Activated CD4-positive, alpha-beta T cell treated with anti-CD3 and anti-CD28 coated beads, Interleukin-2, amount 10 ng/mL, durations not matched to agents 24 days and 14 days (primary cell): ENCODE data around the gene RUVBL2. TPM values are rescaled to one million over a fixed set of nuclear protein-coding genes. Genes with fewer than 3 reads are reported as not detected.
"Not testable (repeated sequence)": the region's sequence is repeated elsewhere in the genome, so short reads cannot be mapped to it uniquely, and the experiment has no call there.

Experiments used
- DNase-seq: peaks from one replicate; pipeline ENCODE4 v3.0.0; 2022
- H3K27ac Mint-ChIP-seq: one replicate; pipeline ENCODE4 v1.8.0; 2022; ENCODE audit warnings: mild to moderate bottlenecking, mixed read lengths
- H3K27me3 Mint-ChIP-seq: one replicate; pipeline ENCODE4 v1.8.0; 2022; ENCODE audit warnings: mixed read lengths
- H3K36me3 Mint-ChIP-seq: one replicate; pipeline ENCODE4 v1.8.0; 2022; ENCODE audit warnings: low read depth, mild to moderate bottlenecking, mixed read lengths
- H3K4me1 Mint-ChIP-seq: one replicate; pipeline ENCODE4 v1.8.0; 2021; ENCODE audit warnings: mixed read lengths
- H3K4me3 Mint-ChIP-seq: one replicate; pipeline ENCODE4 v1.8.0; 2022; ENCODE audit warnings: mild to moderate bottlenecking, moderate library complexity, mixed read lengths
- H3K9me3 Mint-ChIP-seq: one replicate; pipeline ENCODE4 v1.8.0; 2021; ENCODE audit warnings: mixed read lengths
- intact Hi-C: fragments of 100-400 bp; cut with micrococcal nuclease; formaldehyde crosslinking; loops from one replicate; pipeline ENCODE4 v1.15.1; 2023
- total RNA-seq: library from RNA; stranded (reverse); gene quantifications from 2 replicates; pipeline ENCODE4 v1.2.3, GENCODE V29; 2022

Gene RUVBL2
- total RNA-seq, 1 donor from 2014 or later, result 195 TPM

DNA sequence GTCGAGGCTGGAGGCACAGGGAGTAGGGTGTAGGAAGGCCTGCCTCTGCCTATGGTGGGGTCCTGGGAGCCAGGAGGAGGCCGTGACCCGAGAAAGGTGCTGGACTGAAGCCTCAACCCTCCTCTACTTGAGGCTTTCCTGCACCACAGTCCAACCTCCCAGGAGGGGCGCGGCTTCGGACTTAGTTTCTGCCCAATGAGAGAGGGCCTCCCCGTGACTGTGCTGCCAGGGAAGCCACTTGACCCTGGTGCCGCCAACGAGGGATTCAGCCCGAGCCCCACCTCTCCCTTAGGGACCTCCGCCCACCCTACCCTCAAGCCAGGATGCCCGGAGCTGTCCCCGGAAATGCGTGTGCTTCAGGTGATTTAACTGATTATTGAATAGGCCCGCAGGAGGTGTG lies 30.5 kb downstream of the RUVBL2 start, which contains the start of gene CGB3:
Gene CGB3 (minus strand): TSS at position 101 of the 400 bp plus-strand sequence. CDS start 362 bp downstream, outside the sequence.
- intact Hi-C loops, H3K36me3 Mint-ChIP-seq, H3K9me3 Mint-ChIP-seq, DNase-seq, H3K4me3 Mint-ChIP-seq, H3K27ac Mint-ChIP-seq: not testable (repeated sequence)
- H3K27me3 Mint-ChIP-seq, result peaks cover 20% of the 10 kb centered on the region
- H3K4me1 Mint-ChIP-seq, result peaks cover 11% of the 10 kb centered on the region

DNA sequence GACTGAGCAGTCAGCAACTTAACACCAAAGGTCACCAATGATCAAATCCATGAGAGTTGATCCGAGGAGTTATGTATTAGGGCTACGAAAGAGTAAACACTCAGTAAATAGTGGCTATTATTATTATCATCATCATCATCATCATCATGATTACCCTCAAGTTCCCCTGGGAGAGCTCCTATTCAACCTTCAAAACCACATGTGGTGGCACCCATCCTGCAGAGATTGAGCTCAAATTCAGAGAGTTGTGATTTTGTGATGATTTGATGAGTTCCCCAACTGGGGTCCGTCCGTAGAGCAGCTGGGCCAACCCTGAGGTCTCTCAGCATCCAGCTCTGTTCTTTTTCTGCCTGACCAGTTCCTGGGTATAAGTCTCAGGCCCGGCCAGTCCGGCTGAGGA lies 31.4 kb downstream of the RUVBL2 start:
- DNase-seq, intact Hi-C loops, H3K36me3 Mint-ChIP-seq, H3K4me1 Mint-ChIP-seq, H3K4me3 Mint-ChIP-seq, H3K27ac Mint-ChIP-seq, H3K9me3 Mint-ChIP-seq: not testable (repeated sequence)
- H3K27me3 Mint-ChIP-seq, result peaks cover 14% of the 10 kb centered on the region

DNA sequence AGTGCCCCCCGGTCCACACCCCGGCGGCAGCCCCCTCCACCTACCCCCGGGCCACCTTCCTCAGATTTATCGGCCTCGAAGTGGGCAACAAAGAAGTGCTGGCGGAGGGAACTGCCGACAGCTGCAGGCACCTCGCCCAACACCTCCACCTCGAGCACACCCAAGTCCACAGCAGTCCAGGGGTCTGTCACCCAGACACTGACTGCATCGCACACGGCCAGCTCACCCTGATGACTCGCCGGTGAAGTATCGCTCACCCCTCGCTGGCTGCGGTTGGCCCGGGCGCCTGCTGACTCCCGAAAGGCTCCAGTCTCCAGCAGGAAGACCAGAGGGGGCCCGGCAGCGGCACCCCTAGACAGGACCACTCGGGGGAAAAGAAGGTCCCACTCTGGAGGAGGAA lies 31.9 kb downstream of the RUVBL2 start:
- intact Hi-C loops, H3K4me1 Mint-ChIP-seq, H3K9me3 Mint-ChIP-seq, DNase-seq, H3K4me3 Mint-ChIP-seq, H3K36me3 Mint-ChIP-seq, H3K27ac Mint-ChIP-seq: not testable (repeated sequence)
- peaks cover 10% of the 10 kb centered on the region for H3K27me3 Mint-ChIP-seq

DNA sequence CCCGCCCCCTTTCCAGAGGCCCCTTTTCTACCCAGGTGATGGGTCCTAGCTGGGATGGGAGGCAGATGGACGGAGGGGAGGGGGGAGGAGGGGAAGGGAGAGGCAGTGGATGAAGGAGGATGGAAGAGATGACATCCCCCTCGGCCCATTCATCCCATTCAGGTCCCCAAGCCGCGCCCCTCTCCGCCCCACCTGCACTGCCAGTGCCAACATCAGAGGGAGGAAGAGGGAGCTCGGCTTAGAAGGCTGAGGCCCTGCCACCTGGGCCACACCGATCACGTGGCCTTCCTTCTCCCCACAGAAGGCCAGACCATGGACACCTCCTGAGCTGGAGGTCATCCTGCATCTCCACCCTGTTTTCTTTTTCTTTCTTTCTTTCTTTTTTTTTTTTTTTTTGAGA lies 35.0 kb downstream of the RUVBL2 start:
- H3K4me3 Mint-ChIP-seq, H3K27me3 Mint-ChIP-seq, H3K36me3 Mint-ChIP-seq, H3K27ac Mint-ChIP-seq, DNase-seq, intact Hi-C loops, H3K4me1 Mint-ChIP-seq, H3K9me3 Mint-ChIP-seq: not testable (repeated sequence)

DNA sequence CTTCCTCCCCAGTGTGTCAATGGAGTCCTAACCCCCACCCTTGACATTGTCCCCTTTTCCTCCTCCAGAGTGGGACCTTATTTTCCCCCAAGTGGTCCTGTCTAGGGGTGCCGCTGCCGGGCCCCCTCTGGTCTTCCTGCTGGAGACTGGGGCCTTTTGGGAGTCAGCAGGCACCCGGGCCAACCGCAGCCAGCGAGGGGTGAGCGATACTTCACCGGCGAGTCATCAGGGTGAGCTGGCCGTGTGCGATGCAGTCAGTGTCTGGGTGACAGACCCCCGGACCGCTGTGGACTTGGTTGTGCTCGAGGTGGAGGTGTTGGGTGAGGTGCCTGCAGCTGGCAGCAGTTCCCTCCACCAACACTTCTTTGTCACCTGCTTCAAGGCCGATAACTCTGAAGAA lies 36.1 kb downstream of the RUVBL2 start:
- DNase-seq, intact Hi-C loops, H3K4me1 Mint-ChIP-seq, H3K36me3 Mint-ChIP-seq, H3K27ac Mint-ChIP-seq, H3K9me3 Mint-ChIP-seq, H3K27me3 Mint-ChIP-seq, H3K4me3 Mint-ChIP-seq: not testable (repeated sequence)

DNA sequence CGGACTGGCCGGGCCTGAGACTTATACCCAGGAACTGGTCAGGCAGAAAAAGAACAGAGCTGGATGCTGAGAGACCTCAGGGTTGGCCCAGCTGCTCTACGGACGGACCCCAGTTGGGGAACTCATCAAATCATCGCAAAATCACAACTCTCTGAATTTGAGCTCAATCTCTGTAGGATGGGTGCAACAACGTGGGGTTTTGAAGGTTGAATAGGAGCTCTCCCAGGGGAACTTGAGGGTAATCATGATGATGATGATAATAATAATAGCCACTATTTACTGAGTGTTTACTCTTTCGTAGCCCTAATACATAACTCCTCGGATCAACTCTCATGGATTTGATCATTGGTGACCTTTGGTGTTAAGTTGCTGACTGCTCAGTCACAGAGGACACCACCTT lies 36.6 kb downstream of the RUVBL2 start:
- H3K27me3 Mint-ChIP-seq, intact Hi-C loops, H3K9me3 Mint-ChIP-seq, DNase-seq, H3K36me3 Mint-ChIP-seq, H3K4me3 Mint-ChIP-seq, H3K4me1 Mint-ChIP-seq, H3K27ac Mint-ChIP-seq: not testable (repeated sequence)

DNA sequence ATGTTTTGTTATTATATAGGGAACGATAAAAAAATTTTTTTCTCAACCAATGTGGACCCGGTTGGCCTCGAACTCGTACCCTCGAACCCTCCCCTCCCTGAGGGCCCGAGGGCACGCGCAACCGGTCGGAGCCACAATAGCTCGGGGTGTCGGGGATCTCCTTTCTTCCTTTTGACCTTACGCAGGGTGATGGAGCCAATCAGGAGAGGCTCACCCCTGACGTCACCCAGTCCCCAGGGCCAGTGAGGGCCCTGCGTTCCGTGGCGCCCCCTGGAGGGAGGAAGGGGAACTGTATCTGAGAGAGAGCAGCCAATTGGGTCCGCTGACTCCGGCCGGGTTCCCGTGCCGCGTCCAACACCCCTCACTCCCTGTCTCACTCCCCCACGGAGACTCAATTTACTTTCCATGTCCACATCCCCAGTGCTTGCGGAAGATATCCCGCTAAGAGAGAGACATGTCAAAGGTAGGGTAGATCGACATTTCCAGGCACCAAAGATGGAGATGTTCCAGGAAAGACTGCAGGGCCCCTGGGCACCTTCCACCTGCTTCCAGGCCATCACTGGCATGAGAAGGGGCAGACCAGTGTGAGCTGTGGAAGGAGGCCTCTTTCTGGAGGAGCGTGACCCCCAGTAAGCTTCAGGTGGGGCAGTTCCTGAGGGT lies 38.1 kb downstream of the RUVBL2 start, which contains the start of gene CGB2:
Gene CGB2 (plus strand): TSS at position 249 of the 660 bp plus-strand sequence. CDS start 206 bp downstream, at position 455.
- H3K9me3 Mint-ChIP-seq, intact Hi-C loops, H3K4me1 Mint-ChIP-seq, H3K27me3 Mint-ChIP-seq, H3K36me3 Mint-ChIP-seq: not testable (repeated sequence)
- H3K27ac Mint-ChIP-seq, result peak within 1 kb of the TSS; percentile 66
- DNase-seq, result peak; percentile 89
- peak within 1 kb of the TSS; percentile 29 for H3K4me3 Mint-ChIP-seq

DNA sequence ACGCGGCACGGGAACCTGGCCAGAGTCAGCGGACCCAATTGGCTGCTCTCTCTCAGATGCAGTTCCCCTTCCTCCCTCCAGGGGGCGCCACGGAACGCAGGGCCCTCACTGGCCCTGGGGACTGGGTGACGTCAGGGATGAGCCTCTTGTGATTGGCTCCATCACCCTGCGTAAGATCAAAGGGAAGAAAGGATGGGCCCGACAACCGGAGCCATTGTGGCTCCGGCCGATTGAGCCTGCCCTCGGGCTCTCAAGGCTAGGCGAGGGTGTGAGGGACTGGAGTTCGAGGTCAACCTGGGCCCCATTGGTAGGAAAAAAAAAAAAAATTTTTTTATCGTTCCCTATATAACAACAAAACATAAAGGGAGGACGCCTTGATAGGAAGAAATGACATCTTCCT lies 43.1 kb downstream of the RUVBL2 start, which contains the start of gene CGB1:
Gene CGB1 (minus strand): TSS at position 81 of the 400 bp plus-strand sequence. CDS start 184 bp downstream, outside the sequence.
- H3K36me3 Mint-ChIP-seq, intact Hi-C loops, H3K9me3 Mint-ChIP-seq, H3K4me3 Mint-ChIP-seq, H3K27me3 Mint-ChIP-seq, H3K27ac Mint-ChIP-seq, H3K4me1 Mint-ChIP-seq: not testable (repeated sequence)
- DNase-seq, result peak; percentile 85

DNA sequence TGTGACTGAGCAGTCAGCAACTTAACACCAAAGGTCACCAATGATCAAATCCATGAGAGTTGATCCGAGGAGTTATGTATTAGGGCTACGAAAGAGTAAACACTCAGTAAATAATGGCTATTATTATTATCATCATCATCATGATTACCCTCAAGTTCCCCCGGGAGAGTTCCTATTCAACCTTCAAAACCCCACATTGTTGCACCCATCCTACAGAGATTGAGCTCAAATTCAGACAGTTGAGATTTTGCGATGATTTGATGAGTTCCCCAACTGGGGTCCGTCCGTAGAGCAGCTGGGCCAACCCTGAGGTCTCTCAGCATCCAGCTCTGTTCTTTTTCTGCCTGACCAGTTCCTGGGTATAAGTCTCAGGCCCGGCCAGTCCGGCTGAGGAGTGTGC lies 44.4 kb downstream of the RUVBL2 start:
- DNase-seq, H3K27me3 Mint-ChIP-seq, H3K4me3 Mint-ChIP-seq, H3K4me1 Mint-ChIP-seq, H3K36me3 Mint-ChIP-seq, H3K9me3 Mint-ChIP-seq, H3K27ac Mint-ChIP-seq, intact Hi-C loops: not testable (repeated sequence)

DNA sequence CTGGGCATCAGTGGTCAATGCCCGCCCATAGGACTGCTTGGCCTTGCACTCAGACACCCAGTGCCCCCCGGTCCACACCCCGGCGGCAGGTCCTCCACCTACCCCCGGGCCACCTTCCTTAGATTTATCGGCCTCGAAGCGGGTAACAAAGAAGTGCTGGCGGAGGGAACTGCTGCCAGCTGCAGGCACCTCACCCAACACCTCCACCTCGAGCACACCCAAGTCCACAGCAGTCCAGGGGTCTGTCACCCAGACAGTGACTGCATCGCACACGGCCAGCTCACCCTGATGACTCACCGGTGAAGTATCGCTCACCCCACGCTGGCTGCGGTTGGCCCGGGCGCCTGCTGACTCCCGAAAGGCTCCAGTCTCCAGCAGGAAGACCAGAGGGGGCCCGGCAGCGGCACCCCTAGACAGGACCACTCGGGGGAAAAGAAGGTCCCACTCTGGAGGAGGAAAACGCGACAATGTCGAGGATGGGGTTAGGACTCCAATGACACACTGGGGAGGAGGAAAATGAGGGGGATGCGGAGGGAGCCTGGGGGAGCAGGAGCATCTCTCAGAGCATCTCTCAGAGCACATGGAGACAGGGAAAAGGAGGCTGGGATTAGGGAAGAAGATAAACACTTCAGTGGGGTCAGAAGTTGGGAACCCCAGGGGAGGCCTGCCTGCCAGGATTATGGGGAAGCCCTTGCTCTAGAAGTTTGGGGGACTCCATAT lies 45.0 kb downstream of the RUVBL2 start:
- H3K36me3 Mint-ChIP-seq, H3K27ac Mint-ChIP-seq, intact Hi-C loops, H3K9me3 Mint-ChIP-seq, H3K27me3 Mint-ChIP-seq, H3K4me1 Mint-ChIP-seq, DNase-seq, H3K4me3 Mint-ChIP-seq: not testable (repeated sequence)

DNA sequence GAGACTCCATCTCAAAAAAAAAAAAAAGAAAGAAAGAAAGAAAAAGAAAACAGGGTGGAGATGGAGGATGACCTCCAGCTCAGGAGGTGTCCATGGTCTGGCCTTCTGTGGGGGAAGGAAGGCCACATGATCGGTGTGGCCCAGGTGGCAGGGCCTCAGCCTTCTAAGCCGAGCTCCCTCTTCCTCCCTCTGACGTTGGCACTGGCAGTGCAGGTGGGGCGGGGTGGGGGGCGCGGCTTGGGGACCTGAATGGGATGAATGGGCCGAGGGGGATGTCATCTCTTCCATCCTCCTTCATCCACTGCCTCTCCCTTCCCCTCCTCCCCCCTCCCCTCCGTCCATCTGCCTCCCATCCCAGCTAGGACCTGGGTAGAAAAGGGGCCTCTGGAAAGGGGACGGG lies 46.0 kb downstream of the RUVBL2 start:
- intact Hi-C loops, H3K36me3 Mint-ChIP-seq, H3K4me3 Mint-ChIP-seq, H3K9me3 Mint-ChIP-seq, H3K27ac Mint-ChIP-seq, H3K4me1 Mint-ChIP-seq, H3K27me3 Mint-ChIP-seq, DNase-seq: not testable (repeated sequence)

DNA sequence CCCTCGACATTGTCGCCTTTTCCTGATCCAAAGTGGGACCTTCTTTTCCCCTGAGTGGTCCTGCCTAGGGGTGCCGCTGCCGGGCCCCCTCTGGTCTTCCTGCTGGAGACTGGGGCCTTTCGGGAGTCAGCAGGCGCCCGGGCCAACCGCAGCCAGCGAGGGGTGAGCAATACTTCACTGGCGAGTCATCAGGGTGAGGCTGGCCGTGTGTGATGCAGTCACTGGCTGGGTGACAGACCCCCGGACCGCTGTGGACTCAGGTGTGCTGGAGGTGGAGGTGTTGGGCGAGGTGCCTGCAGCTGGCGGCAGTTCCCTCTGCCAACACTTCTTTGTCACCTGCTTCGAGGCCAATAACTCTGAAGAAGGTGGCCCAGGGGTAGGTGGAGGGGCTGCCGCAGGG lies 48.5 kb downstream of the RUVBL2 start:
- Mint-ChIP-seq H3K4me3 (no peak overlapping the region), H3K4me1 (no peaks in the 10 kb centered on the region), H3K36me3 (no peaks in the 10 kb centered on the region), H3K27me3 (no peaks in the 10 kb centered on the region), H3K9me3 (no peaks in the 10 kb centered on the region), H3K27ac (no peak overlapping the region)
- DNase-seq, result no peak
- intact Hi-C loops, result no loop called here

DNA sequence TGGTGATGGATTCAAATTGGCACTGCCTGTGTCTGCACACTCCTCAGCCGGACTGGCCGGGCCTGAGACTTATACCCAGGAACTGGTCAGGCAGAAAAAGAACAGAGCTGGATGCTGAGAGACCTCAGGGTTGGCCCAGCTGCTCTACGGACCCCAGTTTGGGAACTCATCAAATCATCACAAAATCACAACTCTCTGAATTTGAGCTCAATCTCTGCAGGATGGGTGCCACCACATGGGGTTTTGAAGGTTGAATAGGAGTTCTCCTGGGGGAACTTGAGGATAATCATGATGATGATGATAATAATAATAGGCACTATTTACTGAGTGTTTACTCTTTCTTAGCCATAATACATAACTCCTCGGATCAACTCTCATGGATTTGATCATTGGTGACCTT lies 49.0 kb downstream of the RUVBL2 start:
- intact Hi-C loops, H3K27me3 Mint-ChIP-seq, DNase-seq, H3K27ac Mint-ChIP-seq, H3K9me3 Mint-ChIP-seq, H3K4me1 Mint-ChIP-seq, H3K4me3 Mint-ChIP-seq, H3K36me3 Mint-ChIP-seq: not testable (repeated sequence)

DNA sequence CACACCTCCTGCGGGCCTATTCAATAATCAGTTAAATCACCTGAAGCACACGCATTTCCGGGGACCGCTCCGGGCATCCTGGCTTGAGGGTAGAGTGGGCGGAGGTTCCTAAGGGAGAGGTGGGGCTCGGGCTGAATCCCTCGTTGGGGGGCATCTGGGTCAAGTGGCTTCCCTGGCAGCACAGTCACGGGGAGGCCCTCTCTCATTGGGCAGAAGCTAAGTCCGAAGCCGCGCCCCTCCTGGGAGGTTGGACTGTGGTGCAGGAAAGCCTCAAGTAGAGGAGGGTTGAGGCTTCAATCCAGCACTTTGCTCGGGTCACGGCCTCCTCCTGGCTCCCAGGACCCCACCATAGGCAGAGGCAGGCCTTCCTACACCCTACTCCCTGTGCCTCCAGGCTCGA lies 49.9 kb downstream of the RUVBL2 start, which contains the start of gene CGB5:
Gene CGB5 (plus strand): TSS at position 301 of the 400 bp plus-strand sequence. CDS start 362 bp downstream, outside the sequence.
- H3K27me3 Mint-ChIP-seq, H3K4me1 Mint-ChIP-seq, H3K36me3 Mint-ChIP-seq, DNase-seq, H3K4me3 Mint-ChIP-seq, intact Hi-C loops, H3K27ac Mint-ChIP-seq, H3K9me3 Mint-ChIP-seq: not testable (repeated sequence)
